ENCODE results near the gene SLC43A2.

SLC43A2 gene

DNA sequence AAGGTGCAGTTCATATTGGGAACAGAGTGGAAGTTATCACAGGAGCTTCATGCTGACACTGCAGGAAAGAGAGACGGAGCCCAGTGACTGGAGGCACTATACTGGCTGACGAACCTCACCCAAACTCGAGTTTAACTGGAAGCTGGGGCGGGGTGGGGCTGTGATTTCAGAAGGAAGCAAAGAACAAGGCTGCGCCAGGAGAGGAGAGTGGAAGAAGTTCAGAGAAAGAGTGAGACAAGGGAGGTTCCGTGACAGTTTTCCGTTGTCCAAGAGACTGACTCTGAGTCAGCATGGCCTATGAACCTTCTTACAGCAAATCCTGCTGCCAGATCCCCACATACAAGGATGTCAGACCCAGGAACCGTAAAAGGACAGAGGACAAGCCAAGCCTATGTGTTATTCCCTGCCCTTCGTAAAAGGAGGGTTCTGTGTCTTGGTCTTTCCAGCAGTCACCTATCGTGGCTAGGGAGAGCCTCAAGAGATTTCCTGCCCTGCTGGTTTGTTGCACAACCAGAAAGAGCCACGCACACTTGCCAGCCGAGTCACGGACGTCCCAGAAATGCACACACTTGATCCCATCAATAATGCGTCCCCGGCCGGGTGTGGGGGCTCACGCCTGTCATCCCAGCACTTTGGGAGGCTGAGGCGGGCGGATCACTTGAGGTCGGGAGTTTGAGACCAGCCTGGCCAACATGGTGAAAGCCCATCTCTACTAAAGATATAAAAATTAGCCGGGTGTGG lies 71.1 kb downstream of the SLC43A2 start:
- Histone ChIP-seq H3K27ac (ENCODE audit: low read depth, low read length) (no peak overlapping the region), H3K4me1 (ENCODE audit: control insufficient read depth in 5 of 5, insufficient read depth in 5 of 5, low read length in 5 of 5) (peaks cover 2 to 53% (median 32%) of the 10 kb centered on the region in 5 donors)

DNA sequence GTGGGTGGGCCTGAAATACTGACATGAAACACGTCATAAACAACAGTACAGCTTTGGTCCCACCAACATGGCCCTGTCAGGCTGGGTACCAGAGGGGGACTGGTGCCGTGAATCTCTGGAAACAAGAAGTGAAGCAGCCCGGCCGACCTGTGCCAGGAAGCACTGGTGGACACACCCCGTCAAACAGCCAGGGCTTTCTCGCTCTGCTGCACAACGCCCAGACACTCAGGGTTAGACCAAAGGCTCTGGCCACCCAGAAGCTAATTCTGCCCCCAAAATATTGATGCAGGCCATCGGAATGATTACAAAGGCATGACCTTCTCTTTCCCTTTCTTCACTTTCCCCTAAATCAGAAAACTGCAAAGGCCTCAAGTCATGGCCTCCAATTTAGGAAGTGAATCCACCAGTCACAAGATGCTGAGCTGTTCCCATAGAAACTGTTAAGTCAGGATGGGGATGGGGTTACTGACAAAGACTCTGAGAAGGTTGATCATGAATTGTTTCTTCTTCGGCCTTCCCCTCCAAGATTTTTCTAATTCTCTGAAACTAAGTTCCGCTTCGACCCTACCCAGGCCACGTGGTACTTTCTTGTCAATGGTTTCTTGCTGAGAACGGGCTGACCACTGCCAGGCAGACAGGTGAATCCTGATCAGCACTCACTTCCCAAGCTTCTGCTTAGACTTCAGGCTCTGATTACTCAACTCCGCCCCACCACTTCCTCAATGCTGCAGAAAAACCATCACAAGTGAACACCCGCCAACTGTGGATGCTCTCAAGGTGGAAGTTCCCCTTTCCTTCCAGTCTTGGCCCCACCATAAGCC lies 72.8 kb downstream of the SLC43A2 start:
- H3K9ac ChIP-seq (ENCODE audit: low read length in 5 of 5), result peak overlapping the region in 2 of 5 donors; percentile 22 to 33
- peak overlapping the region; percentile 40 for H3K27ac ChIP-seq (ENCODE audit: low read depth, low read length)
- no peak overlapping the region for H3K4me3 ChIP-seq (ENCODE audit: low read depth in 1 of 5, low read length in 5 of 5)
- H3K36me3 ChIP-seq (ENCODE audit: control insufficient read depth in 5 of 5, insufficient read depth in 5 of 5, low read length in 5 of 5), result peaks cover 7 to 40% (median 27%) of the 10 kb centered on the region in 5 donors
- peaks cover 2 to 43% (median 23%) of the 10 kb centered on the region in 5 donors for H3K4me1 ChIP-seq (ENCODE audit: control insufficient read depth in 5 of 5, insufficient read depth in 5 of 5, low read length in 5 of 5)
- no peaks in the 10 kb centered on the region for H3K27me3 ChIP-seq (ENCODE audit: control insufficient read depth in 5 of 5, insufficient read depth in 4 of 5, low read length in 5 of 5)
- no peaks in the 10 kb centered on the region for H3K9me3 ChIP-seq (ENCODE audit: control insufficient read depth in 5 of 5, low read length in 5 of 5)

More for the DNA sequence above, 71.1 kb downstream of the SLC43A2 start:
- Histone ChIP-seq H3K9ac (ENCODE audit: low read length in 5 of 5) (peak overlapping the region in 1 of 5 donors; percentile 29), H3K36me3 (ENCODE audit: control insufficient read depth in 5 of 5, insufficient read depth in 5 of 5, low read length in 5 of 5) (peaks cover 1 to 23% (median 13%) of the 10 kb centered on the region in 5 donors), H3K4me3 (ENCODE audit: low read depth in 1 of 5, low read length in 5 of 5) (no peak overlapping the region), H3K9me3 (ENCODE audit: control insufficient read depth in 5 of 5, low read length in 5 of 5) (no peaks in the 10 kb centered on the region), H3K27me3 (ENCODE audit: control insufficient read depth in 5 of 5, insufficient read depth in 4 of 5, low read length in 5 of 5) (no peaks in the 10 kb centered on the region)

DNA sequence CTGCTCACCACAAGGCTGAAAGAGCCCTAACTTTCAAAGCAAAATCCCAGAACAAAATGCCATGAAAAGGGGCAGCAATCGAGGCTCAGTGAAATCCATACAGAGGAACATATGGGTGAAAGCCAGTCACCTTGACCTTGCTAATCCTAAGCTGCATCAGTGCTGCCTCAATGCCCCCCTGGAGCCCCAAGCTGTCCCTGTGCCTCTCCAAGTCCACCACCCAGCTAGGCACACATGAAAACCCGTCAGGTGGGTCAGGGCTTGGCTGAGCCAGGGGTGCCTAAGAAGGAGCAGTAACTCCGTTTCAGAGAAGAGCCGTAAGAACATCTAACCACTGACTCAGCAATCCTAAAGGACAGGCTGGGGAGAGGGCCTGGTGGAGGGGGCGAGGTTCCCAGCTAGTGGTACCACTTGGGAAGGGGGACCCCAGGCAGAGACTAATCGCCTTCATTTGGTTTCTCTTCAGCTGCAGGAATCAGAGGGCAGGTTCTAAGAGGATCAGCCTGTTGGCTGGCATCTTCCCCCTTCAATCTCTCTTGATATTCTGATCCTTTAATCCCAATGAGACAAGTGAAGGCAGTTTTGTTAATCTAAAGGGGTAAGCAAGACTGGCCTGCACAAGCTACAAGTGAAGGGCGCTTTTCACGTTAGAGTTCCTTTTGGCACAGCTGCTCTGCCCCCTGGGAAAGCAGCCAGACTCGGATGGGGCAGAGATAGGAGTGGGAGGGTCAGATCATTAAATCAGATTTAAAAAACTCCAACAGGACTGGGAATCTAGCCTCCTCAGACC lies 73.7 kb downstream of the SLC43A2 start:
- peak overlapping the region in 1 of 5 donors; percentile 22 for H3K9ac ChIP-seq (ENCODE audit: low read length in 5 of 5)
- no peaks in the 10 kb centered on the region for H3K9me3 ChIP-seq (ENCODE audit: control insufficient read depth in 5 of 5, low read length in 5 of 5)
- H3K4me3 ChIP-seq (ENCODE audit: low read depth in 1 of 5, low read length in 5 of 5), result no peak overlapping the region
- peak overlapping the region; percentile 40 for H3K27ac ChIP-seq (ENCODE audit: low read depth, low read length)
- peaks cover 0 to 34% (median 18%) of the 10 kb centered on the region in 5 donors for H3K4me1 ChIP-seq (ENCODE audit: control insufficient read depth in 5 of 5, insufficient read depth in 5 of 5, low read length in 5 of 5)
- peaks cover 7 to 49% (median 36%) of the 10 kb centered on the region in 5 donors for H3K36me3 ChIP-seq (ENCODE audit: control insufficient read depth in 5 of 5, insufficient read depth in 5 of 5, low read length in 5 of 5)
- H3K27me3 ChIP-seq (ENCODE audit: control insufficient read depth in 5 of 5, insufficient read depth in 4 of 5, low read length in 5 of 5), result no peaks in the 10 kb centered on the region

DNA sequence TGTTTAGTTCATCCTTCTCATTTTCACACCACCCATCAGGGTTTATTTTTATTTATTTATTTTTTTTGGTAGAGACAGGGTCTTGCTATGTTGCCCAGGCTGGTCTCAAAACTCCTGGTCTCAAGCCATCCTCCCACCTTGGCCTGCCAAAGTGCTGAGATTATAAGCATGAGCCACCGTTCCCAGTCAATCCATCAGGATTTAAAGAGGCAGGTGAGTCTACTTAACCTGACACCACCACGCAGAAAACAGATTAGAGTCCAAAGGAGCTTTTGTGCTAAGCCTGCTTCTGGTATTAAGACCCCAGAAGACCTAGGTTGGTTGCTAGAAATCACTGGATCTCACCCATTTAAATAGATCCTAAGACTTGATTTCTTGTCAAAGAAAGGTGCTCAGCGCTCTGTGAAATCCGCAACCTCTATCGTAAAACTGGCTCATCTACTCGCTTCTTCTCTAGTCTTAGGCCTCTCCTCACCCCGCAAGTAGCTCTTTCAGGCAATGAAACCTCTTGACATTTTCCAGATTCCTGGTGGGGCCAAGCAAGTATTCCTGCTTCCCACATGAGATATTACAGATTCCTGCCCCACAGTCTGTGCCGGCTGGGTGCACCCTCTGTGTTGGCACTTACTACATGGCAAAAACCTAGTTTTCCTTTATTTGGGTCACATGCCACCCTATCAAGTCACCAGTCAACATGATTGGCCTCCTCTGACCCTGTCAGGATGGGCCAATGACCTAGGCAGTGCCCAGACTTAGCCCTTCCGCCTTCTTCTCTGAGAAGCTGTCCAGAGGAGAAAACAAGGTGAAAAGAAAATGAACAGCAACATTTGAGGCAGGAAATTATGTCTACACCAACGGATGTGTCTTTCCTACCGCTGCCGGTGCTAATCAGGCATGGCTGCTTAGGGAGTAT lies 75.0 kb downstream of the SLC43A2 start:
- Histone ChIP-seq H3K4me1 (ENCODE audit: control insufficient read depth in 5 of 5, insufficient read depth in 5 of 5, low read length in 5 of 5) (peaks cover 0 to 26% (median 18%) of the 10 kb centered on the region in 5 donors), H3K9me3 (ENCODE audit: control insufficient read depth in 5 of 5, low read length in 5 of 5) (no peaks in the 10 kb centered on the region), H3K27ac (ENCODE audit: low read depth, low read length) (no peak overlapping the region), H3K9ac (ENCODE audit: low read length in 5 of 5) (peak overlapping the region in 1 of 5 donors; percentile 9), H3K4me3 (ENCODE audit: low read depth in 1 of 5, low read length in 5 of 5) (no peak overlapping the region), H3K27me3 (ENCODE audit: control insufficient read depth in 5 of 5, insufficient read depth in 4 of 5, low read length in 5 of 5) (no peaks in the 10 kb centered on the region), H3K36me3 (ENCODE audit: control insufficient read depth in 5 of 5, insufficient read depth in 5 of 5, low read length in 5 of 5) (peaks cover 7 to 60% (median 42%) of the 10 kb centered on the region in 5 donors)

DNA sequence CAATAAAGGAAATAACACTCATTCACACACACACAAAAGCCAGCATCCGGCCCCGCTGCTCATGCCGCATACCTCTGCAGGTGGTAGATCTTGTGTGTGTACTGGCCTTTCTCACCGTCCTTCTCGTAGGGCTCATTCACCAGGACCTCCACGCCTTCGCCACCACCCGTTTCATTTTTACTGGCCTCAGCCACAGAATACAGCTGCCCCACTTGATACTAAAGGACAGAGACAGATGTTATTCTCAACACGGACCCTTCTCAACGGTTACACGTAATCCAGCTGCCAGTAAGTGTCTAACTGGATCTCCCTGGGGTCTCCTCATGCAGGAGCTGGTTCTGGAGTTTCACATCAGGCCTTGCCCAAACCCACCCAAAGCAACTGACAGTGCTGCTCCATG lies 75.7 kb downstream of the SLC43A2 start:
- no peak overlapping the region for H3K27ac ChIP-seq (ENCODE audit: low read depth, low read length)
- no peaks in the 10 kb centered on the region for H3K27me3 ChIP-seq (ENCODE audit: control insufficient read depth in 5 of 5, insufficient read depth in 4 of 5, low read length in 5 of 5)
- peaks cover 7 to 67% (median 48%) of the 10 kb centered on the region in 5 donors for H3K36me3 ChIP-seq (ENCODE audit: control insufficient read depth in 5 of 5, insufficient read depth in 5 of 5, low read length in 5 of 5)
- peaks cover 0 to 26% (median 18%) of the 10 kb centered on the region in 5 donors for H3K4me1 ChIP-seq (ENCODE audit: control insufficient read depth in 5 of 5, insufficient read depth in 5 of 5, low read length in 5 of 5)
- no peak overlapping the region for H3K9ac ChIP-seq (ENCODE audit: low read length in 5 of 5)
- no peaks in the 10 kb centered on the region for H3K9me3 ChIP-seq (ENCODE audit: control insufficient read depth in 5 of 5, low read length in 5 of 5)
- no peak overlapping the region for H3K4me3 ChIP-seq (ENCODE audit: low read depth in 1 of 5, low read length in 5 of 5)

DNA sequence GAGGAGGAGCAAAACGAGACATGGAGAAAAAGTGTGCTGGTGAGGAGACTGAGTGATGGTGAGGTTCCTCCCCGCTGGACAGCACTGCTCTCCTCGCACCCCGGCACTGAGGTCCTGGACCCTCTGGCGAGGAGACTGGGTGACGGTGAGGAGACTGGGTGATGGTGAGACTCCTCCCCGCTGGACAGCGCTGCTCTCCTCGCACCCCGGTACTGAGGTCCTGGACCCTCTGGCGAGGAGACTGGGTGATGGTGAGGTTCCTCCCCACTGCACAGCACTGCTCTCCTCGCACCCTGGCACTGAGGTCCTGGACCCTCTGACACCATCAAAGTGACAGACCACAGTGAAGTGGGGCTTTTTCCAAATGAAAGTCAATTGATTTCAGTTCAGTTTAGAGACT lies 76.9 kb downstream of the SLC43A2 start:
- Histone ChIP-seq H3K27ac (ENCODE audit: low read depth, low read length) (no peak overlapping the region), H3K36me3 (ENCODE audit: control insufficient read depth in 5 of 5, insufficient read depth in 5 of 5, low read length in 5 of 5) (peaks cover 7 to 69% (median 51%) of the 10 kb centered on the region in 5 donors), H3K4me1 (ENCODE audit: control insufficient read depth in 5 of 5, insufficient read depth in 5 of 5, low read length in 5 of 5) (peaks cover 0 to 17% (median 12%) of the 10 kb centered on the region in 5 donors), H3K4me3 (ENCODE audit: low read depth in 1 of 5, low read length in 5 of 5) (no peak overlapping the region), H3K9ac (ENCODE audit: low read length in 5 of 5) (no peak overlapping the region), H3K9me3 (ENCODE audit: control insufficient read depth in 5 of 5, low read length in 5 of 5) (no peaks in the 10 kb centered on the region), H3K27me3 (ENCODE audit: control insufficient read depth in 5 of 5, insufficient read depth in 4 of 5, low read length in 5 of 5) (no peaks in the 10 kb centered on the region)

DNA sequence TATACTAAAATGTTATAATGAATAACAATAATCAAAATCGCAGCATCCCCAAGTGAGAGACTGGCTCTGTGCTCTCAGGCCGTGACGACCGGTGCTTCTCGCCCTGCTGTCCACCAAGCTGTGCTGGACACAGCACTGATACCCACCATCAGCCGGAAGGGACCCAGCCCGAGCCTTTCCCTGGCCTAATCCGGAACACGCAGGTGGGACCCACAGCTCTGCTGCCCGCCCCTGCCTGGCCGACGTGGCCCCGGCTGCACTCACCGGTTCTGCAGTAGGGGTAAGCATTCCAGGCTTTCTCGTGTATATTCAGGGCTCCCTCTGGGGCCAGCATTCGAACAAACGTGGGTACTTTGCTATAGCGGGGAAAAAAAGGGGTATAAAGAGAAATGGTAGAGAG lies 80.6 kb downstream of the SLC43A2 start:
- no peak overlapping the region for H3K4me3 ChIP-seq (ENCODE audit: low read depth in 1 of 5, low read length in 5 of 5)
- no peaks in the 10 kb centered on the region for H3K4me1 ChIP-seq (ENCODE audit: control insufficient read depth in 5 of 5, insufficient read depth in 5 of 5, low read length in 5 of 5)
- no peak overlapping the region for H3K9ac ChIP-seq (ENCODE audit: low read length in 5 of 5)
- H3K27ac ChIP-seq (ENCODE audit: low read depth, low read length), result no peak overlapping the region
- peaks cover 7 to 79% (median 64%) of the 10 kb centered on the region in 5 donors for H3K36me3 ChIP-seq (ENCODE audit: control insufficient read depth in 5 of 5, insufficient read depth in 5 of 5, low read length in 5 of 5)
- H3K27me3 ChIP-seq (ENCODE audit: control insufficient read depth in 5 of 5, insufficient read depth in 4 of 5, low read length in 5 of 5), result no peaks in the 10 kb centered on the region
- no peaks in the 10 kb centered on the region for H3K9me3 ChIP-seq (ENCODE audit: control insufficient read depth in 5 of 5, low read length in 5 of 5)

DNA sequence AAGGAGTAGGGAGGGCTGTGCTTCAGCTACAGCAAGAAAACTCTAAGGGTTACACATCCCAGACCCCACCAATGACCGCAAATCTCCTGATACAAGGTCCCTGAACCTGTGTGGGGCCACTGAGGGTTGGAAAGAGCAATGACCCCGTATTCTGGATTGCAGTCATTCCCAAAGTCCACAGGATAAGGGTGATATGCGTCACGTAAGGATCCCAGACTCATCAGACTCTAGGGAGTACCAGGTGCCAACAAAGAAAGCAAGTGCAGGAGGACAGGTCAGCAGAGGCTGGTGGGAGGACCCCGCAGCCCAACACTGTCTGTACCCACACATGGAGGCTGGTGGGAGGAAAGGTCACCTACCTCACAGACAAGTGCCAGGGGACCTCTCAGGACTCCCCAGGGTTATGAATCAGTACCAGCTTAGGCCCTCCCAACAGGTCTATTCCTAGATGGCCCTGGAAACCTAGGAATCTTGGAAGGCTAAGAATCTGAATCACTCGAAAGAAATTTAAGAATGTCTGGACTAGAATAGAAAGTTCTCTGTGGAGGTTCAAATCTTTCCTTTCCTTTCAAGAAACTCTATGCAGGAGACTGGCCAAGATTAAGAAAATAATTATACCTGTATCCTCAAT lies 82.2 kb downstream of the SLC43A2 start:
- H3K9ac ChIP-seq (ENCODE audit: low read length in 5 of 5), result no peak overlapping the region
- no peaks in the 10 kb centered on the region for H3K4me1 ChIP-seq (ENCODE audit: control insufficient read depth in 5 of 5, insufficient read depth in 5 of 5, low read length in 5 of 5)
- H3K4me3 ChIP-seq (ENCODE audit: low read depth in 1 of 5, low read length in 5 of 5), result no peak overlapping the region
- peaks cover 0 to 79% (median 63%) of the 10 kb centered on the region in 5 donors for H3K36me3 ChIP-seq (ENCODE audit: control insufficient read depth in 5 of 5, insufficient read depth in 5 of 5, low read length in 5 of 5)
- no peak overlapping the region for H3K27ac ChIP-seq (ENCODE audit: low read depth, low read length)
- no peaks in the 10 kb centered on the region for H3K27me3 ChIP-seq (ENCODE audit: control insufficient read depth in 5 of 5, insufficient read depth in 4 of 5, low read length in 5 of 5)
- no peaks in the 10 kb centered on the region for H3K9me3 ChIP-seq (ENCODE audit: control insufficient read depth in 5 of 5, low read length in 5 of 5)

DNA sequence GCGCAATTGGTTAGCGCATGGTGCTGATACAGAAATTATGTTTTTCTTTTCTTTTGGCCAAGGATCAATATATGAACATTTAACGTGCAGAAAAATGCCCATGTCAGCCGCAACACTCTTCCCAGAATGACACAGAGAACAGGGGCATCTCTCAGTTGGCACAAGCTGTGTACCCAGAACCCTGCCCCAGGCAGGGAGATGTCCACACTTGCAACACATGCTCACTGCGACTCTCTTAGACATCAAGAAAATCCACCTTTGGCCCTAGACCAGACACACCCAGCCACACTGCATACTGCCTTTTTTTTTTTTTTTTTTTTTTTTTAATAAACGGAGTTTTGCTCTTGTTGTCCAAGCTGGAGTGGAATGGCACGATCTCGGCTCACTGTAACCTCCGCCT lies 83.0 kb downstream of the SLC43A2 start:
- Histone ChIP-seq H3K9ac (ENCODE audit: low read length in 5 of 5) (no peak overlapping the region), H3K4me1 (ENCODE audit: control insufficient read depth in 5 of 5, insufficient read depth in 5 of 5, low read length in 5 of 5) (no peaks in the 10 kb centered on the region), H3K27me3 (ENCODE audit: control insufficient read depth in 5 of 5, insufficient read depth in 4 of 5, low read length in 5 of 5) (no peaks in the 10 kb centered on the region), H3K9me3 (ENCODE audit: control insufficient read depth in 5 of 5, low read length in 5 of 5) (no peaks in the 10 kb centered on the region), H3K4me3 (ENCODE audit: low read depth in 1 of 5, low read length in 5 of 5) (no peak overlapping the region), H3K27ac (ENCODE audit: low read depth, low read length) (no peak overlapping the region), H3K36me3 (ENCODE audit: control insufficient read depth in 5 of 5, insufficient read depth in 5 of 5, low read length in 5 of 5) (peaks cover 0 to 79% (median 63%) of the 10 kb centered on the region in 5 donors)

Data from subcutaneous abdominal adipose tissue (tissue), 5 donors.